Measurements from ENCODE around the gene NPIPB6.

The NPIPB6 gene

GRCh38 chr16:28321700-28322411, 41.5 kb downstream of the NPIPB6 start:
- peak; percentile 51 for DNase-seq

GRCh38 chr16:28320741-28321140, 42.6 kb downstream of the NPIPB6 start:
- DNase-seq = no peak

GRCh38 chr16:28320023-28320561, 43.2 kb downstream of the NPIPB6 start:
- no peak for DNase-seq

- no peak for DNase-seq
These were observed 43.8 kb downstream of the NPIPB6 start for GRCh38 chr16:28319476-28320022.

- DNase-seq = no peak
These were observed 45.1 kb downstream of the NPIPB6 start for GRCh38 chr16:28318042-28318744.

GRCh38 chr16:28317040-28317880, 46.0 kb downstream of the NPIPB6 start:
- peak; percentile 77 for DNase-seq

- DNase-seq = no peak
These were observed 47.3 kb downstream of the NPIPB6 start for GRCh38 chr16:28316054-28316453.

GRCh38 chr16:28313587-28313986, 49.7 kb downstream of the NPIPB6 start:
- DNase-seq = no peak

GRCh38 chr16:28312327-28312726, 51.0 kb downstream of the NPIPB6 start:
- DNase-seq = no peak

- DNase-seq = peak; percentile 57
These were observed 51.4 kb downstream of the NPIPB6 start for GRCh38 chr16:28311913-28312312.

GRCh38 chr16:28311413-28311812, 51.9 kb downstream of the NPIPB6 start:
- no peak for DNase-seq

GRCh38 chr16:28310796-28311195, 52.5 kb downstream of the NPIPB6 start:
- DNase-seq = no peak

GRCh38 chr16:28309811-28310311, 53.4 kb downstream of the NPIPB6 start:
- DNase-seq = peak; percentile 87

GRCh38 chr16:28308794-28309584, 54.3 kb downstream of the NPIPB6 start:
- DNase-seq = no peak

- DNase-seq = no peak
These were observed 55.4 kb downstream of the NPIPB6 start for GRCh38 chr16:28307936-28308335.

GRCh38 chr16:28304214-28304613, 59.1 kb downstream of the NPIPB6 start:
- DNase-seq = no peak

- DNase-seq = no peak
These were observed 60.2 kb downstream of the NPIPB6 start for GRCh38 chr16:28303132-28303531.

- no peak for DNase-seq
These were observed 61.7 kb downstream of the NPIPB6 start for GRCh38 chr16:28301620-28302019.

GRCh38 chr16:28301154-28301553, 62.2 kb downstream of the NPIPB6 start:
- no peak for DNase-seq

GRCh38 chr16:28300327-28300726, 63.0 kb downstream of the NPIPB6 start:
- DNase-seq = no peak

GRCh38 chr16:28298511-28298878, 64.8 kb downstream of the NPIPB6 start:
- no peak for DNase-seq
